Astrocyte (in vitro differentiated cells and primary cell): ENCODE results near the gene ING2. TPM values are rescaled to one million over a fixed set of nuclear protein-coding genes. Genes with fewer than 3 reads are reported as not detected.

Source experiments
- DNase-seq: peaks from one replicate; pipeline ENCODE4 v3.0.0-alpha.2; 2010; ENCODE audit warnings: low read depth
- FAIRE-seq: peaks from 2 replicates; lab custom pipeline; 2011; peaks lifted over from hg19 to GRCh38; lab: Jason Lieb, UNC
- H2AFZ ChIP-seq: 2 replicates; pipeline ENCODE4 v1.6.0; 2012; ENCODE audit warnings: low read depth, low read length, inconsistent platforms
- H3K27ac ChIP-seq: 2 replicates; pipeline ENCODE4 v1.5.1; 2011; ENCODE audit warnings: low read depth, low read length, inconsistent platforms
- H3K27me3 ChIP-seq: 2 replicates; pipeline ENCODE4 v1.6.0; 2011; ENCODE audit warnings: low read length, inconsistent platforms; ENCODE audit not compliant: insufficient read depth
- H3K36me3 ChIP-seq: 2 replicates; pipeline ENCODE4 v1.5.1; 2011; ENCODE audit warnings: low read length, inconsistent platforms; ENCODE audit not compliant: insufficient read depth
- H3K4me1 ChIP-seq: 2 replicates; pipeline ENCODE4 v1.5.1; 2011; ENCODE audit warnings: low read length, inconsistent platforms; ENCODE audit not compliant: insufficient read depth
- H3K4me2 ChIP-seq: 2 replicates; pipeline ENCODE4 v1.6.0; 2012; ENCODE audit warnings: low read length, inconsistent platforms
- H3K4me3 ChIP-seq: 2 replicates; pipeline ENCODE4 v1.5.1; 2011; ENCODE audit warnings: low read depth, mild to moderate bottlenecking, low read length, inconsistent platforms; ENCODE audit not compliant: insufficient read depth
- H3K79me2 ChIP-seq: 2 replicates; pipeline ENCODE4 v1.6.0; 2012; ENCODE audit warnings: mild to moderate bottlenecking, low read length, inconsistent platforms; ENCODE audit not compliant: insufficient read depth
- H3K9ac ChIP-seq: 2 replicates; pipeline ENCODE4 v1.6.0; 2012; ENCODE audit warnings: mild to moderate bottlenecking, low read length, inconsistent platforms
- H3K9me3 ChIP-seq: 2 replicates; pipeline ENCODE4 v1.5.1; 2012; ENCODE audit warnings: low read depth, mild to moderate bottlenecking, low read length, inconsistent platforms; ENCODE audit not compliant: insufficient read depth
- H4K20me1 ChIP-seq: 2 replicates; pipeline ENCODE4 v1.6.0; 2012; ENCODE audit warnings: low read length, inconsistent platforms; ENCODE audit not compliant: insufficient read depth
- H3K27ac Mint-ChIP-seq: one replicate; pipeline ENCODE4 v1.8.0; 2021; ENCODE audit warnings: mild to moderate bottlenecking, mixed read lengths; ENCODE audit not compliant: unreplicated experiment
- H3K27me3 Mint-ChIP-seq: one replicate; pipeline ENCODE4 v1.8.0; 2021; ENCODE audit warnings: low read depth, mixed read lengths; ENCODE audit not compliant: unreplicated experiment
- H3K36me3 Mint-ChIP-seq: one replicate; pipeline ENCODE4 v1.8.0; 2021; ENCODE audit warnings: low read depth, mixed read lengths; ENCODE audit not compliant: unreplicated experiment
- H3K4me1 Mint-ChIP-seq: one replicate; pipeline ENCODE4 v1.8.0; 2021; ENCODE audit warnings: low read depth, mixed read lengths; ENCODE audit not compliant: unreplicated experiment
- H3K4me3 Mint-ChIP-seq: one replicate; pipeline ENCODE4 v1.8.0; 2021; ENCODE audit warnings: mild to moderate bottlenecking, moderate library complexity, mixed read lengths; ENCODE audit not compliant: unreplicated experiment
- H3K9me3 Mint-ChIP-seq: one replicate; pipeline ENCODE4 v1.8.0; 2021; ENCODE audit warnings: mild to moderate bottlenecking, mixed read lengths; ENCODE audit not compliant: unreplicated experiment
- EZH2 ChIP-seq: IDR thresholded peaks from 2 replicates; pipeline ENCODE4 v1.6.1; 2012; ENCODE audit warnings: mild to moderate bottlenecking, low read length, inconsistent platforms; ENCODE audit not compliant: insufficient read depth
- total RNA-seq: library from RNA; stranded (reverse); gene quantifications from 2 replicates; pipeline ENCODE4 v1.2.1, GENCODE V29; 2021
- TF ChIP-seq, protein P1 (sequence below): IDR thresholded peaks from 2 replicates; pipeline ENCODE4 v1.5.1; 2011; ENCODE audit warnings: low read depth, mild to moderate bottlenecking, inconsistent platforms, low read length, moderate library complexity; ENCODE audit not compliant: insufficient read depth

The ING2 gene
- total RNA-seq, 1 donor from 2014 or later, result 10.3 TPM

DNA sequence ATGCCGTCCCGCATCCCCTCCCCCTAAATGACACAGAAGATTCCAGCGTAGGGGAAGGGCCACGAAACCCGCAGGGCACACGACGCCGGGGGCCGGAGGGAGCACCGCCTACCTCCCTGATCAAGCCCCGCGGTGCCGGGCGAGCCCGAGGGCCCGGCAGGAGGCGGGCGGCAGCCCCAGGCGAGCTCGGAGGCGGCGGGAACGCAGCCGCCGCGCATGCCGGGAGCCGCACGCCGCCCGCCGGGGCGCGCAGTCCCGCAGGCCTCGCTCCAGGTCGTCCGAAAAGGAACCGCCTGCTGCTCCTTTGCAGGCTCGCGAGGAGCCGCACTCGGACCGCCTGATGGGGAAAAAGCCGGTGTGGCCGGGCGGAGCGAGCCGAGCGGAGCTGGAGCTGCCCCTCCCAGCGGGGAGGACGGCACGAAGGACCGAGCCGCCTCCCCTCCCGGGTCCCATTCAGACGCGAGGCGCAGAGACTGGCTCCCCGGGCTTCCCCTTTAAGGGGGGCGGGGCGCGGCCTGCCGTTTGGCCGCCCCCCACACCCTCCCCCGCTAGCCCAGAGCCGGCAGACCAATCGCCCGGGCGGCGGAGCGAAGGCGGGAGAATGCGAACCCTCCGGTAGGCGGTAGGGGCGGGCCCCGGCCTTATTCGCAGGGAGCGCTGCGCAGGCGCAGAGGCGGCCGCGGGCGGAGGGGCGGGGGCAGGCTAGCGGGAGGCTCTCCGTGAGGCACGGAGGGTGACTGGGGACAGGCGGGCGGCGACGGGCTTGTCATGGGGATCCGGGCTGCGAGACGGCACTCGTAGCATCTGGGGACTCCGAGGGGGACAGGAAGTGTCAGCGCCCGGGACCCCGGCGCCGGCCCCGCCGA is 561 bp upstream of the ING2 start:
- peaks cover 57% of the 10 kb centered on the region for H3K79me2 ChIP-seq

DNA sequence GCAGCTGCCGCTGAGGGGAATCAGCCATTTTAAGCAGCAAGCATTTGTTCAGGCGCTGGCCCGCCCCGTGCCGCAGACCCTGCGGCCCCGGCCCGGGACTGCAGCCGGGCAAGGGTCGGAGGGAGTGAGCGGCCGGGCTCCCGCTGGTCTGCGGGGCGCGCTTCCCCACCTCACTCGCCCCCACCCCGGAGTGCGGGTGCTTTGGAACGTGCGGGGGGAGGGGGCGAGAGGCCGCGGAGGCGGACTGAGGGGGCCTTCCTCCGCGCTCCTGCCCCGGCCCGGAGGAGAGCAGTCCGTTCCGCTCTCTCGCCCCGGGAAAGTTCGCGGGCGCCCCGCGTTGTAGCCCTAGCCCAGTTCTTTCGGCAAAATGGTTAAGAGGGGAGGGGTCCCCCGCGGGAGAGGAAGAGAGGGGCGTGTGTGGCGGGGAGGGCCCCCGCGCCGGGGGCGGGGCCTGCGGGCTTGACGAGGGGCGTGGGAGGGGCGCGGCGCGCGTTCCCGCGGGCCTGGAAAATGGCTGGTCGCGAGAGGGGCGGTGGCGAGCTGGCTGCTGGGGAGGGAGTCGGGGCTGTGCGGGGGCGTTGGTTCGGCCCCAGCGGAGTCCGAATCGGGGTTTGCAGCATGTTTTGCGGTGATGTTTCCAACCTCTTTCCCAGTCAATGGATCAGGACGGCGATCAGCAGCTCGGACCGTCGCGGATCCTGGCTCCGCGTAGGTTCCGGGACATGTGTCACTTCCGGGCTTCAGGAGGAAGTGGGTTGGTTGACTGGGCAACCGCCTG is 942 bp downstream of the ING2 start:
- Mint-ChIP-seq H3K4me3 (peak overlapping the region; percentile 97), H3K4me1 (peaks cover 3% of the 10 kb centered on the region), H3K27me3 (no peaks in the 10 kb centered on the region), H3K9me3 (no peaks in the 10 kb centered on the region), H3K36me3 (no peaks in the 10 kb centered on the region), H3K27ac (peak overlapping the region; percentile 98)
- Histone ChIP-seq H4K20me1 (peaks cover 4% of the 10 kb centered on the region), H3K4me2 (peak overlapping the region; percentile 89), H3K27me3 (no peaks in the 10 kb centered on the region), H3K36me3 (peaks cover 5% of the 10 kb centered on the region), H3K79me2 (peaks cover 57% of the 10 kb centered on the region), H2AFZ (peak overlapping the region; percentile 93), H3K27ac (peak overlapping the region; percentile 98), H3K4me3 (peak overlapping the region; percentile 77), H3K9ac (peak overlapping the region; percentile 87), H3K9me3 (no peaks in the 10 kb centered on the region), H3K4me1 (peaks cover 7% of the 10 kb centered on the region)
- TF ChIP-seq, protein P1, sequence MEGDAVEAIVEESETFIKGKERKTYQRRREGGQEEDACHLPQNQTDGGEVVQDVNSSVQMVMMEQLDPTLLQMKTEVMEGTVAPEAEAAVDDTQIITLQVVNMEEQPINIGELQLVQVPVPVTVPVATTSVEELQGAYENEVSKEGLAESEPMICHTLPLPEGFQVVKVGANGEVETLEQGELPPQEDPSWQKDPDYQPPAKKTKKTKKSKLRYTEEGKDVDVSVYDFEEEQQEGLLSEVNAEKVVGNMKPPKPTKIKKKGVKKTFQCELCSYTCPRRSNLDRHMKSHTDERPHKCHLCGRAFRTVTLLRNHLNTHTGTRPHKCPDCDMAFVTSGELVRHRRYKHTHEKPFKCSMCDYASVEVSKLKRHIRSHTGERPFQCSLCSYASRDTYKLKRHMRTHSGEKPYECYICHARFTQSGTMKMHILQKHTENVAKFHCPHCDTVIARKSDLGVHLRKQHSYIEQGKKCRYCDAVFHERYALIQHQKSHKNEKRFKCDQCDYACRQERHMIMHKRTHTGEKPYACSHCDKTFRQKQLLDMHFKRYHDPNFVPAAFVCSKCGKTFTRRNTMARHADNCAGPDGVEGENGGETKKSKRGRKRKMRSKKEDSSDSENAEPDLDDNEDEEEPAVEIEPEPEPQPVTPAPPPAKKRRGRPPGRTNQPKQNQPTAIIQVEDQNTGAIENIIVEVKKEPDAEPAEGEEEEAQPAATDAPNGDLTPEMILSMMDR, result no peak
- no peak for TF ChIP-seq EZH2
- DNase-seq (peak; percentile 81), FAIRE-seq (no peak)

More for the DNA sequence above, 561 bp upstream of the ING2 start:
- Mint-ChIP-seq H3K27me3 (no peaks in the 10 kb centered on the region), H3K4me1 (peaks cover 3% of the 10 kb centered on the region), H3K36me3 (no peaks in the 10 kb centered on the region), H3K4me3 (peak overlapping the region; percentile 89), H3K27ac (peak overlapping the region; percentile 48), H3K9me3 (no peaks in the 10 kb centered on the region)
- Histone ChIP-seq H3K27me3 (no peaks in the 10 kb centered on the region), H3K4me2 (peak overlapping the region; percentile 95), H3K9ac (peak overlapping the region; percentile 87), H3K4me3 (peak overlapping the region; percentile 77), H4K20me1 (peaks cover 4% of the 10 kb centered on the region), H3K27ac (peak overlapping the region; percentile 98), H2AFZ (peak overlapping the region; percentile 93), H3K9me3 (no peaks in the 10 kb centered on the region), H3K36me3 (no peaks in the 10 kb centered on the region), H3K4me1 (peaks cover 7% of the 10 kb centered on the region)
- no peak for TF ChIP-seq EZH2
- TF ChIP-seq, protein P1, result no peak
- FAIRE-seq, result no peak
- peak; percentile 91 for DNase-seq
